Hepatic stellate cell (primary cell): Measurements from ENCODE around the gene ASGR1.

Experiments used
- DNase-seq: peaks from one replicate; pipeline ENCODE4 v3.0.0; 2011; ENCODE audit warnings: low spot score

The ASGR1 gene

GRCh38 chr17:7179317-7180254, at the start of gene ASGR1:
Gene ASGR1, minus strand, starts transcription at chr17:7179370. Its CDS starts 807 bp downstream, at chr17:7178563.
- DNase-seq = no peak

- DNase-seq = no peak
These were observed 49.8 kb upstream of the ASGR1 start for GRCh38 chr17:7228920-7229319.

- DNase-seq = no peak
These were observed 47.8 kb upstream of the ASGR1 start for GRCh38 chr17:7226721-7227710.

GRCh38 chr17:7225711-7226331, 46.7 kb upstream of the ASGR1 start:
- DNase-seq = no peak

DNA sequence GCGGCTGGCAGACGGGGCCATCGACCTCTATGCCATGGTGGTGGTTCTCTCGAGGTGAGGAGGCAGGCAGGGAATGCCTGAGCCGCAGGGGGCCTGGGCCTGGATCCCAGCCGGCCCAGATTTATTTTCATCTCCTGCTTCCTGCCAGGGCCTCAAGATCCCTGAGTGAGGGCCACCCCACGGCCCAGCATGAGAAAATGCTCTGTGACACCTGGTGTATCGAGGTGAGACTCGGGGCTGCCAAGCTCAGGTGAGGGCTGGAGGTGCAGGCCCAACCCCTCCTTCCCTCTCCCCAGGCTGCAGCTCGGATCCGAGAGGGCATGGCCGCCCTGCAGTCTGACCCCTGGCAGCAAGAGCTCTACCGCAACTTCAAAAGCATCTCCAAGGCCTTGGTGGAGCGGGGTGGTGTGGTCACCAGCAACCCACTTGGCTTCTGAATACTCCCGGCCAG, 45.5 kb upstream of the ASGR1 start:
- no peak for DNase-seq

DNA sequence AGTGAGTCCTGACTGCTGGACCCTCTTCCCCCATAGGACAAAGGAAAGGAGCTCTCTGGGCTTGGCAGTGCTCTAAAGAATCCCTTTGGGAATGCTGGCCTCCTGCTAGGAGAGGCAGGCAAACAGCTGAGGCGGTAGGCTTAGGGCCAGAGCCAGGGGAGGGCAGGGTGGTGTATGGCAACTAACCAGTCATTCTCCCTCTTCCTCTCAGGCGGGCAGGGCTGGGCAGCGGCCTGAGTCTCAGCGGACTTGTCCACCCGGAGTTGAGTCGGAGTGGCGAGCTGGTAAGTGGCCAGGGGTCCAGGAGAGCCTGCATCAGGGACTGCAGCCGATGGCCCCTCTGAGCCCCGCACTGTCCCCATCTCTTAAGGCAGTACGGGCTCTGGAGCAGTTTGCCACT, 44.9 kb upstream of the ASGR1 start:
- DNase-seq = no peak

DNA sequence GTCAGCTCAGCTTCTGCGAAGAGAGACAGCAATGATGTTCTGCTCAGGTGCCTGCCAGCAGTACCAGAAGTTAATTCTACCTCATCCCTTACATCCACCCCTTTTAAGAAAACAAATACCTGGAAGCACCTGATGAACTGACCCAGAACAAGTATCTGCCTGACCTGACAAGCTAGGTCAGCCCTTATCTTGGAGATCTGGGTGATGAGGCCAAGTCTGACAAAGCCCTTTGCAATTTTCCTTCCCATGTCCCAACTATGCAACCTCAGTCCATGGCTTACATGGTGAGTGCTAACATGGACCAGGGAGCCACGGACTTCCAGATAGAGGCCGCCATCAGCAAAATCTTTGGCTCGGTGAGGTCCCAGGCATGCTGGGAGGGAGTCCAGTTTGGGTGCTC, 44.2 kb upstream of the ASGR1 start:
- DNase-seq = no peak

DNA sequence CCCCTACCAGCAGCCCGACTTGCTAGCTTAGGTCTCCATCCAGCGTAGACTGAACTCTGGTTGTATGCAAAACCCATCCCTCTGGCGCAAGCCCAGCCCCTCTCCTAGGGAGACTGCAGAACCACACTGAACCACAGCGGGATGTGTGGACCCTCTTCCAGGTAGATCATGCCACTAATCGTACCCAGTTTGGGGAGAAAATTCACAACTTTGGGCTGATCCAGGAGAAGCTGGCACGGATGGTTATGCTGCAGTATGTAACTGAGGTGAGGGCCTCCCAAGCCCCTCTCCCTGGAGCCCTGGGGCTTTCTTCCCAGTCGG, 43.8 kb upstream of the ASGR1 start:
- no peak for DNase-seq

DNA sequence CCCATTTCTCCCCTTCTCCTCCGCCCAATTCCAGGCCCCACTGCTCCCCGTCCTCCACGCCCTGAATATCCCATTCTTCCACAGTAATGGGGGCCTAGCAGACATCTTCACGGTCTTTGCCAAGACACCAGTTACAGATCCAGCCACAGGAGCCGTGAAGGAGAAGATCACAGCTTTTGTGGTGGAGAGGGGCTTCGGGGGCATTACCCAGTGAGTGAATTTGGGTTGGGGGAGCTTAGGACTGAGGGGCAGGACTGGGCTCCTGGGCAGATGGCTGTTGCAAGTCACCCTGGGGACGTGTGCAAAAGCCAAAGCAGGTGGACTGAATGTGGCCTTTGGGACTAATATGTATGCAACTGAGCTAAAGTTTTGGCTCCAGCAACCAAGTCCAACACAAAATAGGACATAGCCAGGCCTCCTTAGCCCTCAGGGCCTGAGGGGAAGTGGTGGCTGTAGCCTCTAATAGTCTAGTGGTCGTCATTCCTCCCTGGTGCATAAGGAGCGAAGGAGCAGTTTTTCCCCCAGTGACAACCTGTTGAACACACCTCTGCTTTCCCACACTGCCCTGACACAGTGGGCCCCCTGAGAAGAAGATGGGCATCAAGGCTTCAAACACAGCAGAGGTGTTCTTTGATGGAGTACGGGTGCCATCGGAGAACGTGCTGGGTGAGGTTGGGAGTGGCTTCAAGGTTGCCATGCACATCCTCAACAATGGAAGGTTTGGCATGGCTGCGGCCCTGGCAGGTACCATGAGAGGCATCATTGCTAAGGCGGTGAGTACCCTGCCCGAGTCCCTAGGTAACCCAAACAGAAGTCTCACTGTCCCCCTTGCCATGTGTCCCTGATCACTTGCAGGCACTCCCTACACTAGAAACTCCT, 43.2 kb upstream of the ASGR1 start:
- DNase-seq = no peak

GRCh38 chr17:7221278-7222092, 42.3 kb upstream of the ASGR1 start:
- DNase-seq = no peak

- peak; percentile 74 for DNase-seq
These were observed 41.6 kb upstream of the ASGR1 start for GRCh38 chr17:7220593-7221277.

DNA sequence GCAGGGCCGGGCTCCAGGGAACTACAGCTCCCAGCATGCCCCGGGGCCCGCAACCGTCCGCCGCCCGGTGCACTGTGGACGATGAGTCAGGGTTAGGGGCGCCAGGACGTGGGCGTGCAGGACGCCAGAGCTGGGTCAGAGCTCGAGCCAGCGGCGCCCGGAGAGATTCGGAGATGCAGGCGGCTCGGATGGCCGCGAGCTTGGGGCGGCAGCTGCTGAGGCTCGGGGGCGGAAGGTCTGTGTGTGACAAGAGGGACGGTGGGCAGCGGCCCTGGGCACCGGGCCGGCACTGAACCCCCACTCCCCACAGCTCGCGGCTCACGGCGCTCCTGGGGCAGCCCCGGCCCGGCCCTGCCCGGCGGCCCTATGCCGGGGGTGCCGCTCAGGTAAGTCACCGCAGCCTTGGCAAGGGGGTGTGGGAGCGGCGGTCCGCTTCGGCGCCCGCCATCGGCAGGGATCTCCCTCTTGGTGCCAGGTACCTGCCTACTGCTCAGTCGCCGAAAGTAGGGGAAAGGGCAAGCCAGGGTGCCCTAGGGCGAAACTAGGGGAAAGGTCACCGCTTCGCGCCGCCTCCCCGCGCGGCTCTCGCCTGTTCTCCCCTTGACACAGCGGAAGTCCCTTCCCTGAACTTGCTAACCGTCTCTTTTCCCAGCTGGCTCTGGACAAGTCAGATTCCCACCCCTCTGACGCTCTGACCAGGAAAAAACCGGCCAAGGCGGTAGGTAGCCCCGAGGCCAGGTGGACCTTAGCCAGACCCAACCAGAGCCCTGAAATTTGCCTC, 40.8 kb upstream of the ASGR1 start, which contains the start of the genes ACADVL and DLG4:
TSS of gene ACADVL (plus strand) at position 127 of the 781 bp plus-strand sequence. CDS start at position 174, 47 bp downstream.
TSS of gene DLG4 (minus strand) at position 25 of the 781 bp plus-strand sequence.
- DNase-seq = peak; percentile 97

DNA sequence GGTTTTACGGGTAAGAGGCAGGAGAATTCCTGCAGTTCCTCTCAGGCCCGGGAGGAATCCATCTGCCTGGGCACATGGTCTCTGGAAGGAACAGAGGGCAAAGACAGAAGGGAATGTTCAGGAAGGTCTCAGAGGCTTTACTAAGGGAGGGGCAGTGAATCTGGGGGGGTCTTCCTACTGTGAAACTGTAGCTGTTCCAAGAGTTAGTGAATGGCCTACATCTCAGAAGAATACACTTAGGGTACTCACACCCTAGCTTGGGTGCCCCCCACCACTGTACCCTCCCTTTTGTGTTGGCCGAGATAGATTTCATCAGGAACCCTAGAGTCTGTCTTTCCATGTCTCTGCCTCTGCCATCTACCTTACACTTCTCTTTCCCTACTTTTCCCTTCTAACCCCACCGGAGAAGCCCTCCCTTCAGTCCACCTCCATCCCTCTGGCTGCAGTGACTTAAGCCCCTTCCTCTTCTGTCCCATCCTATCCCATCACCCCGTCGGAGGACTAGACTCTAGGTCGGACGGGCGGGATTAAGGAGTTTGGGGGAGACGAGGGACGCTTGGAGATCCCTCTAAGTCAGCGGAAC, 40.1 kb upstream of the ASGR1 start:
- no peak for DNase-seq

- no peak for DNase-seq
These were observed 39.6 kb upstream of the ASGR1 start for GRCh38 chr17:7218758-7219157.

DNA sequence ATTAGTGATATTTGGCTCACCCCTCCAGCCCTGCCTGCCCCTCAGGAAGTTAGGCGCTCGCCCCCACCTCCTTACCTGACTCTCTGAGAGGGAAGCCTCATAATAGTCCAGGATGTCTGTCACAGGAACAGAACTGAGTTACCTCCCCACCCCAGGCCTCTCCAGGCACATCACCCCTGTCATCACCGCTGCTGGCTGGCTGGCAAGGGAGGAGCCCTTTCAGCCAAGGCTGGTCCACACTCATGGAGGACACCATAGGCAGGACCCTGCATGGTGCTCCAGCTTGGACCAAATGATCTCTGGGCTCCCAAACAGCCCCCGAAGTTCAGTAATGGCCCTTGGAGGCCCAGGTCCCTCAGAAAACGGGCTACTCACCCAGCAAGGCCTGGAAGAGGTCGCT, 39.0 kb upstream of the ASGR1 start:
- DNase-seq = no peak

GRCh38 chr17:7217113-7217987, 38.2 kb upstream of the ASGR1 start:
- peak; percentile 85 for DNase-seq
